BLaER1 (cell line): ENCODE results near the gene CST6.

Experiments
- H3K27ac ChIP-seq: shearing (Covaris generic); formaldehyde crosslinking; 2 replicates; pipeline ENCODE4 v1.8.1; 2022
- H3K27me3 ChIP-seq: shearing (Covaris generic); formaldehyde crosslinking; 2 replicates; pipeline ENCODE4 v1.8.1; 2022
- H3K36me3 ChIP-seq: shearing (Covaris generic); formaldehyde crosslinking; 2 replicates; pipeline ENCODE4 v1.8.1; 2022
- H3K4me1 ChIP-seq: shearing (Covaris generic); formaldehyde crosslinking; 2 replicates; pipeline ENCODE4 v1.8.1; 2022
- H3K4me2 ChIP-seq: shearing (Covaris generic); formaldehyde crosslinking; 2 replicates; pipeline ENCODE4 v1.8.1; 2022
- H3K4me3 ChIP-seq: shearing (Covaris generic); formaldehyde crosslinking; 2 replicates; pipeline ENCODE4 v1.8.1; 2022
- H3K9ac ChIP-seq: shearing (Covaris generic); formaldehyde crosslinking; 2 replicates; pipeline ENCODE4 v1.8.1; 2022
- H3K9me3 ChIP-seq: shearing (Covaris generic); formaldehyde crosslinking; 2 replicates; pipeline ENCODE4 v1.8.1; 2022
- H4K20me1 ChIP-seq: shearing (Covaris generic); formaldehyde crosslinking; 2 replicates; pipeline ENCODE4 v1.8.1; 2022
- Cebpa-rat ChIP-seq: shearing (Covaris generic); IDR thresholded peaks from 2 replicates; pipeline ENCODE4 v1.8.1; 2022

Gene CST6

DNA sequence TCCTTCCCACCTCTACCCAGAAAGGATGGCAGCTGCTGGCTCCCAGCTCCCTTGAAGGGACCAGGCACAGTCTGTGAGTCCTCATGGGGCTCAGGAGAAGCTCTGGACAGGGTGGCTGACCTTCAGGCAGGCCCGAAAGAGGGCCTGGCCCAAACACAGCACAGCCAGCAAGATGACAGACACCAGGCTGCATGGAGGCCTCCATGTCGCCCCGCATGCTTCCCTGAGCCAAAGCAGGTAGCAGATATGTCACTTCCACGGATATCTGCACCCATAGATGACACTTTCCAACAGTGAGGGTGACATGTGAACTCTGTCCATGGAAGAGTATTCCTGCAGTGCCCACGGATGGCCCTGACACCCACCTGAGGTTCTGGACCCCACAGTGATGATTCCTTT lies 28.2 kb upstream of the CST6 start:
- Histone ChIP-seq H3K36me3 (peaks cover 26% of the 10 kb centered on the region), H3K27me3 (no peaks in the 10 kb centered on the region)

DNA sequence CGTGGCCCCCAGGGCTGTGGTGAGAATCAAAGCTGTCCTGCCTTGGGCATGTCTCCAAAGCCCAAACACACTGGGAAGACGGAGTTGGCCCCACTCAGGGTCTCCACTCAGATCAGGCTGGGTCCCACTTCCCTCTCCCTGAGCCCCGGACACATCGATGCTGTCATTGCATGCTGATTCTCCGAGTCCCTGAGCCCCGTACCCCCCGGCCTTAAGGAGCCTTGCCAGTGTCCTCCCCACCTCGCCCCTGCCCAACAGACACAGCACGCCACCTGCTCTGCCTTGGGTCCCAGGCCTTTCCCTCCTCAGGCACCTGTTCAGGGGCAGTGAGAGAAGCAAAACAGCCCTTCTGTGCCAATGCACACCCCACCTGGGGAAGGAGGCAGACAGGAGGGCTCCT lies 24.5 kb upstream of the CST6 start:
- no peak overlapping the region for H3K4me3 ChIP-seq
- no peak overlapping the region for H3K4me2 ChIP-seq
- H3K27me3 ChIP-seq = no peaks in the 10 kb centered on the region
- no peaks in the 10 kb centered on the region for H4K20me1 ChIP-seq
- peak overlapping the region; percentile 22; the same call in 1 of the 2 replicates for H3K27ac ChIP-seq
- H3K36me3 ChIP-seq = peaks cover 22% of the 10 kb centered on the region
- H3K9ac ChIP-seq = 0 out of 2 replicates have a peak overlapping the region, but pooled peaks have one; percentile 15
- TF ChIP-seq Cebpa-rat = no peak
- H3K9me3 ChIP-seq = no peaks in the 10 kb centered on the region
- peaks cover 15% of the 10 kb centered on the region for H3K4me1 ChIP-seq

More for the DNA sequence above, 28.2 kb upstream of the CST6 start:
- no peaks in the 10 kb centered on the region for H4K20me1 ChIP-seq
- H3K4me2 ChIP-seq = no peak overlapping the region
- H3K4me3 ChIP-seq = no peak overlapping the region
- H3K27ac ChIP-seq = no peak overlapping the region
- H3K9me3 ChIP-seq = no peaks in the 10 kb centered on the region
- peaks cover 13% of the 10 kb centered on the region for H3K4me1 ChIP-seq
- TF ChIP-seq Cebpa-rat = no peak
- H3K9ac ChIP-seq = no peak overlapping the region

DNA sequence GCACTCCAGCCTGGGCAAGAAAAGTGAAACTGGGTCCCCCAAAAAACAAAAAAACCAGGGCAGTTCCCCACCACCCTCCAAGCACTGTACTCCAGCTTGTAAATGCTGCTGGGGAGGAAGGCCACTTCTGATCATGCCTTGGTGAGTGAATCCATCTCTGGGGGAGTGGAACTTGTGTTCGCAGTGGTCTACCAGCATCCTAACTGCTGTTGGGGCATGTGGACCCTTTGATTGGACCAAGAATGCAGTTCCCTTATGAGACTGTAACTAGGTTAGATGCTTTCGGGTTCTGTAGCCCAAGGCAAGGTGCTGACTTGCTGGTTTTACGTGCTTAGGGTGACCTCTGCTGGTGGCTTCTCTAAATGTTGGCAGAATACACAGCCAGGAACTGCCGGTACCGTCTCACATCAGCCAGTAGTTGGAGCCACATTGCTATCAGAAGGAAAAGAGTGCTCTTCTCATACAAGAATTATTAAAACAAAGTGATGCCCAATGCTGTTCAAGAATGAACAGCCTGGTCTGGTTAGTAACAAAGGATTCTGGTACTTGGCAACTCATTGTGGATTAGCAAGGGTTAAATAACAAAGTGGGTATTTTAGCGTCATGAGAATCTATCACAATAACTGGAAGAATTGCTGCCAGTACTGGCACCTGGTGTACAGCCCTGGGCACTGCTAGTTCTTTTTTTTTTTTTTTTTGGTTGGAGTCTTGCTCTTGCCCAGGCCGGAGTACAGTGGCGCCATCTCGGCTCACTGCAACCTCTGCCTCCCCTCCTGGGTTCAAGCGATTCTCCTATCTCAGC lies 22.8 kb upstream of the CST6 start:
- Histone ChIP-seq H4K20me1 (no peaks in the 10 kb centered on the region), H3K27me3 (no peaks in the 10 kb centered on the region), H3K27ac (no peak overlapping the region), H3K4me2 (peak overlapping the region; percentile 34), H3K4me3 (no peak overlapping the region), H3K9me3 (no peaks in the 10 kb centered on the region), H3K4me1 (peaks cover 20% of the 10 kb centered on the region), H3K36me3 (peaks cover 15% of the 10 kb centered on the region; the same call in 1 of the 2 replicates), H3K9ac (no peak overlapping the region)
- TF ChIP-seq Cebpa-rat = no peak

DNA sequence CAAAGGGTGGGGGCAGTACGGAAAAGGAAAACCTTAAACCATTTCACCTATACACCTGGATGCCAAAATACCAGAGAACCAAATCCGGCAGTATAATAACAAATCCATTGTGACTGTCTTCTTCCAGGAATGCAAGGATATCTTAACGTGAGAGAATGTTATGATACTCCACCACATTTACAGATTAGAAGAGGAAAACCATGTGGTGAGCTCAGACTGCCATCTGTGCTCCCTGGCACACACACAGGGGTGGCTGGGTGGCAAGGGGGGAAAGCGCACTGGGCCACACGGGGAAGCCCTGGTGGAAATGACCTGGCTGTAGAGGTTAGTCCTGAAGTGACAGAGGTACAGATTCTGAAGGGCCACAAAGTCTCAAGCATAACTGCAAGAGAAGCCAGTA lies 19.8 kb upstream of the CST6 start:
- peaks cover 4% of the 10 kb centered on the region; the same call in 1 of the 2 replicates for H4K20me1 ChIP-seq
- no peak overlapping the region for H3K9ac ChIP-seq
- H3K27ac ChIP-seq = no peak overlapping the region
- H3K4me1 ChIP-seq = peaks cover 20% of the 10 kb centered on the region
- H3K4me3 ChIP-seq = no peak overlapping the region
- no peak overlapping the region for H3K4me2 ChIP-seq
- TF ChIP-seq Cebpa-rat = no peak
- H3K36me3 ChIP-seq = peaks cover 36% of the 10 kb centered on the region
- no peaks in the 10 kb centered on the region for H3K9me3 ChIP-seq
- no peaks in the 10 kb centered on the region for H3K27me3 ChIP-seq

DNA sequence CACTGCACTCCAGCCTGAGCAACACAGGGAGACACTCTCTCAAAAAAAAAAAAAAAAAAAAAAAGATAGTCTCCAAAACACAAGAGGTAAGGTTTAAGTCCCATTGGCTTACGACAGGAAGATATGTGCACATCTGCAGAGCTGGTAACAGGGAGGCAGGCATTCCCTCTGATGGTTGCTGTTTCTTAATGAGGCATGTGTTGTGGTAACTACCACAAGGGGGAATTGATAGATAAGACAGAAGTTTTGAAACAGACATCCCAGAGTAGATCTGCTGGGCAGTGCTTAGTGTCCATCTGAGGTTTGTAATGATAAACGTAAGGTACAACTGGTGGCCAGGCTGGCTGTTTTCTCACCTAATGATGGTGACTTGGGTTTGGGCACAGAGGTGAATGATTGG lies 14.5 kb upstream of the CST6 start:
- no peak for TF ChIP-seq Cebpa-rat
- no peak overlapping the region for H3K4me2 ChIP-seq
- no peak overlapping the region for H3K9ac ChIP-seq
- H3K4me1 ChIP-seq = peaks cover 23% of the 10 kb centered on the region
- H3K36me3 ChIP-seq = peaks cover 55% of the 10 kb centered on the region
- H3K9me3 ChIP-seq = no peaks in the 10 kb centered on the region
- no peak overlapping the region for H3K27ac ChIP-seq
- no peaks in the 10 kb centered on the region for H3K27me3 ChIP-seq
- no peak overlapping the region for H3K4me3 ChIP-seq
- peaks cover 33% of the 10 kb centered on the region for H4K20me1 ChIP-seq

DNA sequence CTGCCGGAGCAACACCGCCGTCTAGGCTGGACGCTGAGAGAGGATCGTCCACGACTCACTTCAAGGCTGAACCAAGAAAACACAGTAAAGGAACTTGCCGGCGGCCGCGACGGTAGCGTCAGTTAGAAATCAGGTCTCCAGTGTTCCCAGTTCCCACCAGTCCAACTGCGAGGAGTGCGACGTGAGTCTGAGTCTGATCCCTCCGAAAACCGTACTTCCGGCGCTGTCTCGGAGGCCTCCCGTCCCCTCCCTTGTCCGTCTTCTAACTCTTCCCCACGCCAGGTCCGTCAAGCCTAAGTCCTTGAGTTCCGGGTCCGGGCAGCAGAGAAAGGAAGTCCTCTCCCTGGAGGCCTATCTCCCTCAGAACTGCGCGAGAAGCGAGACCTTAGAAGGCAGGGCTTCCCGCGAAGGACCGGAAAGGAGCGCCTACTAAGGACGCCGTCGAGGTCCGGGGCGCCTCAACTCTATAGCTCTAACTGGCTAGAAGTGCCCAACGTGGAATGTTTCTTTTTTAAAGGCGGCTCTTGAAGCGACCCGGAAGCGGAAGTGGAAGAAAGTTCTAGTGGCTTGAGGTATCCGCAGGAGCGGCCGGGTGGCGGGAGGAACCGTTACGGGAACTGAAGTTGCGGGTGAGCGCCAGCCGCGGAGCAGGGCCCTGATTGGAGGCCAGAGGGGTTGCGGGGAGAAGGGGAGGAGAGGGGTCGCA lies 9.7 kb upstream of the CST6 start, which contains the start of the genes BANF1 and EIF1AD:
Gene BANF1 (plus strand): TSS at position 562 of the 706 bp plus-strand sequence. CDS start 748 bp downstream, outside the sequence.
Gene EIF1AD (minus strand): TSS at position 216 of the 706 bp plus-strand sequence. CDS start 1,768 bp downstream, outside the sequence.
- H3K4me2 ChIP-seq = peak within 1 kb of the TSS; percentile 86
- no peak for TF ChIP-seq Cebpa-rat
- peak within 1 kb of the TSS; percentile 84 for H3K9ac ChIP-seq
- peaks cover 39% of the 10 kb centered on the region for H4K20me1 ChIP-seq
- no peaks in the 10 kb centered on the region for H3K9me3 ChIP-seq
- no peaks in the 10 kb centered on the region for H3K27me3 ChIP-seq
- H3K27ac ChIP-seq = peak within 1 kb of the TSS; percentile 91
- peaks cover 67% of the 10 kb centered on the region for H3K36me3 ChIP-seq
- peak within 1 kb of the TSS; percentile 78 for H3K4me3 ChIP-seq
- H3K4me1 ChIP-seq = peaks cover 38% of the 10 kb centered on the region

DNA sequence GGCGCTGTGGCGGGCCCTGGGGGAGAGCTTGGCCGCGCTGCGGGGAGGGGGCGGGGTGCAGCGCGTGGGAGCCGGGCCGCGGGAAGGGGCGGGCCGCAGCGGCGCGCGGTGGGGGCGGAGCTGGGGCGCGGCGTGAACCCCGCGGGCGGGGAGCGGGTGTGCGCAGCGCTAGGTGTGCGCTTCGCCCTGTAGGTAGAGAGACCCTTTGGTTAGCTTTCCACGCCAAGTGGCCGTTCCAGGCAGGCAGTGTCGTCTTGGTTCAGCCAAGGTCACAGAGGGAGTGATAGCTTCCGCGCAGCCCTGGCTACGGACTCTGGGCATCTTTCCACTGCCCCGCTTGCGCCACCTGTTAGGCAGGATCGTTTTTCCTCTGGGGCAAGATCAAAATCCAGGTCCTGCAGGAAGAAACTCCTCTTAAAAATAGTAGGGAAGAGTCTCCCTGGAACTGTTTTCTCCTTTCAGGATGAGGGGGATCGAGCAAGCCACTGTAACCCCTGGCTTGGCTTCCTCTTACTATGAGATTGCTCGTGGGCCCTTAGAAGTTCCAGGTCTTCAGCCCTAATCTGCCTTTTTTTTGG lies 9.1 kb upstream of the CST6 start:
- no peaks in the 10 kb centered on the region for H3K9me3 ChIP-seq
- peak overlapping the region; percentile 84 for H3K9ac ChIP-seq
- peaks cover 33% of the 10 kb centered on the region for H4K20me1 ChIP-seq
- TF ChIP-seq Cebpa-rat = no peak
- H3K4me3 ChIP-seq = peak overlapping the region; percentile 78
- peak overlapping the region; percentile 86 for H3K4me2 ChIP-seq
- H3K4me1 ChIP-seq = peaks cover 44% of the 10 kb centered on the region
- H3K36me3 ChIP-seq = peaks cover 61% of the 10 kb centered on the region
- H3K27ac ChIP-seq = peak overlapping the region; percentile 91
- no peaks in the 10 kb centered on the region for H3K27me3 ChIP-seq

DNA sequence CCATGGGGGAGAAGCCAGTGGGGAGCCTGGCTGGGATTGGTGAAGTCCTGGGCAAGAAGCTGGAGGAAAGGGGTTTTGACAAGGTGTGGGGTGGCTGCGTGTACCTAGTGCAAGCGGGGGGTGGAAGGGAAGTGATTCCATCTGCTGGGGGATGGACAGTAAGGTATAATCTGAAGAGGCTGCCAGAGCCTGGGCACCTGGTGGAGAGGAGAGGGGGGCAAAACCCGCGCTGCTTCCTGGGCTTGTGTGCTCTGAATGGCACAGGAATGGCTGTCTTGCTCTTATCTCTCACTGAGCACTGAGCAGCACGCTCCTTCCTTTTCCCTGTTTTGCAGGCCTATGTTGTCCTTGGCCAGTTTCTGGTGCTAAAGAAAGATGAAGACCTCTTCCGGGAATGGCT lies 8.5 kb upstream of the CST6 start:
- no peak for TF ChIP-seq Cebpa-rat
- peaks cover 33% of the 10 kb centered on the region for H4K20me1 ChIP-seq
- H3K27me3 ChIP-seq = no peaks in the 10 kb centered on the region
- no peaks in the 10 kb centered on the region for H3K9me3 ChIP-seq
- peak overlapping the region; percentile 84 for H3K9ac ChIP-seq
- H3K4me1 ChIP-seq = peaks cover 50% of the 10 kb centered on the region
- peak overlapping the region; percentile 86 for H3K4me2 ChIP-seq
- H3K27ac ChIP-seq = peak overlapping the region; percentile 91
- H3K36me3 ChIP-seq = peaks cover 55% of the 10 kb centered on the region
- peak overlapping the region; percentile 78 for H3K4me3 ChIP-seq

DNA sequence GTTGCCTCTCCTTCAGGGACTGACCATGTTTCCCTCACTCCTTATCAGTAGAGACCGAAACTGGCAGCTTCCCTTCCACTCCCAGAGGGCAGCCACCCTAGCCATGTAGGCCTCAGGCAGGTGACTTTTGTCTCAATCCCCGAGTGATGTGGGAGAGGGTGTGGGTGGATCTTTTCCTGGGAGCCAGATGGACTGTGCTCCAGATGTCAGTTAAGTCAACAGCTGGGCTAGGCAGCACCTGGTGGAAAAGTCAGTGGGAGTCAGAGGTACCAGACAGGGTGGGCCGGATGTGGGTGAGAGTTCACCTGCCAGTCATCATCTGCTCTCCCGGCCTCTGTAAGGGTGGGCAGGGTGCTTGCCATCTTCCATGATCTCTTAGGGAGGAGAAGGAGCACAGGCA lies 7.6 kb upstream of the CST6 start:
- peaks cover 24% of the 10 kb centered on the region for H4K20me1 ChIP-seq
- peaks cover 46% of the 10 kb centered on the region for H3K36me3 ChIP-seq
- no peaks in the 10 kb centered on the region for H3K27me3 ChIP-seq
- no peaks in the 10 kb centered on the region for H3K9me3 ChIP-seq
- H3K4me3 ChIP-seq = no peak overlapping the region
- H3K4me2 ChIP-seq = no peak overlapping the region
- H3K9ac ChIP-seq = no peak overlapping the region
- no peak overlapping the region for H3K27ac ChIP-seq
- TF ChIP-seq Cebpa-rat = no peak
- peaks cover 59% of the 10 kb centered on the region for H3K4me1 ChIP-seq
